D721Med (cell line): ENCODE results near the gene HK3.

Experiments used
- DNase-seq: peaks from one replicate; pipeline ENCODE4 v3.0.0; 2011; ENCODE audit warnings: low spot score; ENCODE audit not compliant: insufficient read length
- FAIRE-seq: peaks from 2 replicates; lab custom pipeline; 2011; peaks lifted over from hg19 to GRCh38; lab: Jason Lieb, UNC
- TF ChIP-seq, protein P1 (sequence below): IDR thresholded peaks from 2 replicates; pipeline ENCODE4 v1.5.1; 2012; ENCODE audit warnings: mild to moderate bottlenecking, control low read depth; ENCODE audit not compliant: insufficient read depth; ENCODE audit errors: missing control alignments

The HK3 gene

DNA sequence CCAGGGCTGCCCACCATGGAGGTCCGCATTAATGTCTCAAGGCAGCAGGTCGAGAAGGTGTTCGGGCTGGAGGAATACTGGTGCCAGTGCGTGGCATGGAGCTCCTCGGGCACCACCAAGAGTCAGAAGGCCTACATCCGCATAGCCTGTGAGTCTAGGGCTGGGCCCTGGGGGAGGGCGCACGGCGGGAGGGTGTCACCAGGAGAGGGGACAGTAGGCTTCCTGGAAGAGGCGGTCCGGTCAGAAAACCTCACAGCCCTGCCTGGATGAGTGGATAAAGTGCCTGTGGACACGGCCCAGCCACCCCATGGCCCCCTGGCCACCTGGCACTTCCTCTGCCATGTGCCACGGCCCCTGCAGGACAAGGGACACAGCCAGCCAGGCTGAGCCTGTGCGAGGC, 31.0 kb downstream of the HK3 start:
- DNase-seq = no peak
- no peak for FAIRE-seq
- TF ChIP-seq, protein P1, sequence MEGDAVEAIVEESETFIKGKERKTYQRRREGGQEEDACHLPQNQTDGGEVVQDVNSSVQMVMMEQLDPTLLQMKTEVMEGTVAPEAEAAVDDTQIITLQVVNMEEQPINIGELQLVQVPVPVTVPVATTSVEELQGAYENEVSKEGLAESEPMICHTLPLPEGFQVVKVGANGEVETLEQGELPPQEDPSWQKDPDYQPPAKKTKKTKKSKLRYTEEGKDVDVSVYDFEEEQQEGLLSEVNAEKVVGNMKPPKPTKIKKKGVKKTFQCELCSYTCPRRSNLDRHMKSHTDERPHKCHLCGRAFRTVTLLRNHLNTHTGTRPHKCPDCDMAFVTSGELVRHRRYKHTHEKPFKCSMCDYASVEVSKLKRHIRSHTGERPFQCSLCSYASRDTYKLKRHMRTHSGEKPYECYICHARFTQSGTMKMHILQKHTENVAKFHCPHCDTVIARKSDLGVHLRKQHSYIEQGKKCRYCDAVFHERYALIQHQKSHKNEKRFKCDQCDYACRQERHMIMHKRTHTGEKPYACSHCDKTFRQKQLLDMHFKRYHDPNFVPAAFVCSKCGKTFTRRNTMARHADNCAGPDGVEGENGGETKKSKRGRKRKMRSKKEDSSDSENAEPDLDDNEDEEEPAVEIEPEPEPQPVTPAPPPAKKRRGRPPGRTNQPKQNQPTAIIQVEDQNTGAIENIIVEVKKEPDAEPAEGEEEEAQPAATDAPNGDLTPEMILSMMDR = no peak

DNA sequence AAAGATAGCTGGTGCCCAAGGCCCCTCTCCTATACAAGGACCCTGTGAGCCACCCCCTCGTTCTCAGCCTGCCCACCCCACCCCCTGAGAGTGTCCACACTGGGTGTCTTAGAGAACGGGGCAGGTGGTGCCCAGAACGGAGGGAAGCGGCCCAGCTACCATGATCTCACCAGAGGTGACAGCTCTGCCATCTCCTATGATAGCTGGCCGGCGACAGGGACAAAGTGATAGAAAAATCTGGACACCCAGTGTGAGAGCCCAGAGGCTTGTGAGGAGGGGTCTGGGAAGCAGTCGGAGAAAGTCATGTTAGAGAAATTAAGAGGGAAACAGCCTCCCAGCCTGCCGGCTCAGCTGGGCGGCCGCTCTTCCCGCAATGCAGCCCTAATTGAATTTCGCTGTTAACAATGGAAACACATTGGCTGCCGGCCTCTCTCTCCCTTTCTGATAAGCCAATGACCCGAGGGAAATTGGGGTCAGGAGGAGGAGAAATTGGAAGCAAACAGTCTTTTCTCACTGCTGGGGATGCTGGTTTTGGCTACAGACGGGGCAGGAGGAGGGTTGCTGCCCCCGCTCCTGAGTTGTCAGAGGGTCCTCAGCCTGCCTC, 32.3 kb downstream of the HK3 start:
- DNase-seq (no peak), FAIRE-seq (no peak)
- TF ChIP-seq, protein P1 = no peak

DNA sequence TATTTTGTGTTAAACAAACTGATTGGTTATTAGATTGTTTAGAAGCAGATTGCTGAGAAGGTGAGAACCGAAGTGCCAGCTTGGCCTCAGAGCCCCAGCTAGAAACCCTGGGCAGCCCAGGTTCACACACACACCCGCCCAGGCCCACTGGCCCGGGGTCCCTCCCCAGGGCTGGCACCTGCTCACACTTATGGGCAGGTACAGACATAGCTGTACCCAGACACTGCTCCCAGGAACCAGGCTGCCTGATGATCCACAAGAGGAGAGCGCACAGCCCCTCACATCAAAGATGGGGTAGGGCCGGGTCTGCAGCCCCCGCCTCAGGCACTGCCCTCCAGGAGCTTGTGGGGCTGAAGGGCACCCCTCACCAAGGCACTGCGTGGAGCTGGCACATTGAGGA, 33.2 kb downstream of the HK3 start:
- TF ChIP-seq, protein P1 = no peak
- FAIRE-seq (no peak), DNase-seq (no peak)

DNA sequence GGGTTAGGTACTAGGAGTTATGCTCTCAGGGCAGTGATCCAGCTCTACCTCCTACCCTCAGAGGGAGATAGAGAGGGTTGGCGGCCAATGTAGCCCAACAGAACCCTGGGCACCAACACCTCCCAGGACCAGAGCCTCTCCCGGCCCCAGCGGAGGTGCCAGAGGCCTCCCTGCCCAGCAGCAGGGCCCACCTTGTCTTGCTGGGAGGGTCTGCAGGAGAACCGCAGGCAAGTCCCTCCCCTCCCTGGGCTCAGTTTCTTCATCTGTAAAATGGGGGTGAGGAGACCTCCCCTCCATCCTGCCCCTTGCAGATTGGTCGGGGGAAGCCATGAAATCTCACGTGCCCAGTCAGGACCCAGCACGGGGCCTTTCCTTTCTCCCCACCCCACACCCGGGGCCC, 34.4 kb downstream of the HK3 start:
- no peak for DNase-seq
- no peak for FAIRE-seq
- TF ChIP-seq, protein P1 = no peak

DNA sequence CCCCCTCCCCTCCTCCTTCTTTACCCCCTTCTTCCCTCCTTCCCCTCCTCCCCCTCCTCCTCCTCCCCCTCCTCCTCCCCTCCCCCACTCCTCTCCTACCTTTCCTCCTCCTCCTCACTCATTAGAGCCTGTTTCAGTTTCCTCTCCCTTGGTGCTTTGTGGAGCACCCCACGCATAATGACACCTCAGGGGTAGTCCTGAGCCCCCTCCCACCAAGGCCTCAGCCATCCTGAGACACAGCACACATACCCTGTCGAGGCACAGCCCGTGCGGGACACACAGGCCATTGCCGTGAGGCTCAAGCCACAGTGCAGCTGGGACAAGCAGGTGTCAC, 35.4 kb downstream of the HK3 start:
- TF ChIP-seq, protein P1 = no peak
- DNase-seq (no peak), FAIRE-seq (no peak)

DNA sequence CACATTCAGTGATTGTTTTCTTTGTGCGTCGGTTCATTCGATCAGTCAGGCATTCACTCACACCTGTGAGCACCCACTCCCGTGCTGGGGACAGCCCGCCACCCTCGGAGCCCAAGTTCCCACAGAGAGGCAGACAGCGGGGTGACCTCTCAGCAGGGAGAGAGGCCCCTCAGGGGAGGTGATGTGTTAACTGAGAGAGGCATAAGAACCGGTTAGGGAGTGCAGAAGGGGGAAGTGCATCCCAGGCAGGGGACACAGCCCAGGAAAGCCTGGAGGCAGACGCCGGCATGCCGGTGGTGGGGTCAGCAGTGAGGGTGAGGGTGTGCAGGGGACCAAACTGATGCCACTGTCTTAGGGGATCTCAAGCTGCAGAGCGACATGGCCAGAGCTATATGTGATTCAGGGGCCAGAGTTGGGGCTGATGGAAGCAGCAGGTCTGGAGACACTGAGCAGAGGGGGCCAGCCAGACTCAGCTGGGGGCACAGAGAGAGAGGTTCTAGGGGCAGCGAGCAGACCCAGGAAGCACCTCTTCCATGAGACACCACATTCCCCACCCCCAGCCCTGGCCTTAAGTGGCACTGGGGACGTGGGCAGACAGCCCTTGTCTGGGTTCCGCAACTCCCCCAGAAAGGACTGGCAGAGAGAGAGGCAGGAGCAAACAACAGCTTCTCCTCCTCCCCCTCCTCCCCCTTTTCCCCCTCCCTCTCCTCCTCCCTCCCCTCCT, 35.9 kb downstream of the HK3 start:
- no peak for FAIRE-seq
- no peak for DNase-seq
- TF ChIP-seq, protein P1 = no peak

DNA sequence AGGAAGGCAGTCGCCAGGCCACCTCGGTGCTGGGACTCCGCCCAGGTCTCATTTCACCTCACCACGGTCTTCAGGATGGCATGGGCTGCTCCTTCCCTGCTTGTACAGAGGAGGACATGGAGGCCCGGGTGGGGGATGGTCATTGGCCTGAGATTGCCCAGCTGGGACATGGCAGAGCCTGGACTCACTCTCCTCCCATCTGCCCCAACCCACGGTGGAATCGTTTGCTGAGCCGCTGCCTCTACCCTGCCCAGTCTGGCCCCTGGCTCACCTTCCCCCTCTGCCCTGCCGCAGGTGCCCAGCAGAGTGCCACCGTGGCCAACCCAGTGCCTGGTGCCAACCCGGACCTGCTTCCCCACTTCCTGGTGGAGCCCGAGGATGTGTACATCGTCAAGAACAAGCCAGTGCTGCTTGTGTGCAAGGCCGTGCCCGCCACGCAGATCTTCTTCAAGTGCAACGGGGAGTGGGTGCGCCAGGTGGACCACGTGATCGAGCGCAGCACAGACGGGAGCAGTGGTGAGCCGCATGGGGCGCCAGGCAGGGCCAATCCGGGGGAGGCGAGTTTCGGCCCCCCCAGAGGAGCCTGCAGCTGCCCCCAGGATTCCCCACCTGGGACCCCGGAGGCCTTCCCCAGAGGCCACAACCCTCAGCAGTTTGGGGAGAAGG, 36.7 kb downstream of the HK3 start:
- DNase-seq (no peak), FAIRE-seq (no peak)
- TF ChIP-seq, protein P1 = no peak
